Breast epithelium (tissue), 3 donors: ENCODE data around the gene PRKD2.

Experiments
- POLR2A ChIP-seq: fragments of 450-650 bp; IDR thresholded peaks from one replicate; pipeline ENCODE4 v1.6.1; 2016; ENCODE audit warnings: antibody characterized with exemption, mild to moderate bottlenecking, moderate library complexity
- TF ChIP-seq, protein P1 (sequence below), 3 donors: fragments of 450-650 bp; IDR thresholded peaks; one replicate each; pipeline ENCODE4 v1.5.1; 2016 to 2017; ENCODE audit warnings: antibody characterized with exemption in 3 of 3, mild to moderate bottlenecking in 3 of 3, moderate library complexity in 3 of 3

DNA sequence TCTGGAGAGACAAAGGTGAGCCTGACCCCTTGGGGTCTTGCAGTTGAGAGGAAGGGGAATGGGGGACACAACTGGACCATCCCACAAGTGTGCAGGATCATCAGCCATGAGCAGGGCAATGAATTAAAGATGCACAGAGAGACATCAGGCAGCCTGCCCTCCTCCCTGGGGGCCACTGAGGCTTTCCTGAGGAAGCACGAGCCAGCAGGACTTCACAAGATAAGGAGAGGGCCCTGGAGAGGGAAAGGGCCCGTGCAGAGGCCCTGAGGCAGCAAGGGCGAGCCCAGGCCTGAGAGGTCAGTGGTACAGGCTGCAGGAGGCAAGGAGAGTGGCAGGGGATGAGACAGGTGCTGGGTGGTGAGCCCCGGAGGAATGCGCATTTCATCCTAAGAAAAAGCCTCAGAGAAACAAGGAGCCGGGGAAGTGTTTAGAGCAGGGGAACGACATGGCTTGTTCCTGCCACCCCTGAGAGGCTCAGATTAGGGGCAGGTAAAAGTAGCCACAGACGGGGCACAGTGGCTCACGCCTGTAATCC lies 9.0 kb upstream of the PRKD2 start:
- no peak for TF ChIP-seq POLR2A
- TF ChIP-seq, protein P1, sequence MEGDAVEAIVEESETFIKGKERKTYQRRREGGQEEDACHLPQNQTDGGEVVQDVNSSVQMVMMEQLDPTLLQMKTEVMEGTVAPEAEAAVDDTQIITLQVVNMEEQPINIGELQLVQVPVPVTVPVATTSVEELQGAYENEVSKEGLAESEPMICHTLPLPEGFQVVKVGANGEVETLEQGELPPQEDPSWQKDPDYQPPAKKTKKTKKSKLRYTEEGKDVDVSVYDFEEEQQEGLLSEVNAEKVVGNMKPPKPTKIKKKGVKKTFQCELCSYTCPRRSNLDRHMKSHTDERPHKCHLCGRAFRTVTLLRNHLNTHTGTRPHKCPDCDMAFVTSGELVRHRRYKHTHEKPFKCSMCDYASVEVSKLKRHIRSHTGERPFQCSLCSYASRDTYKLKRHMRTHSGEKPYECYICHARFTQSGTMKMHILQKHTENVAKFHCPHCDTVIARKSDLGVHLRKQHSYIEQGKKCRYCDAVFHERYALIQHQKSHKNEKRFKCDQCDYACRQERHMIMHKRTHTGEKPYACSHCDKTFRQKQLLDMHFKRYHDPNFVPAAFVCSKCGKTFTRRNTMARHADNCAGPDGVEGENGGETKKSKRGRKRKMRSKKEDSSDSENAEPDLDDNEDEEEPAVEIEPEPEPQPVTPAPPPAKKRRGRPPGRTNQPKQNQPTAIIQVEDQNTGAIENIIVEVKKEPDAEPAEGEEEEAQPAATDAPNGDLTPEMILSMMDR (IDR thresholded peaks at IDR 0.05) = no peak
